Measurements from ENCODE around the gene HEY2.
"Not testable (repeated sequence)": the region's sequence is repeated elsewhere in the genome, so short reads cannot be mapped to it uniquely, and the experiment has no call there.

The HEY2 gene

DNA sequence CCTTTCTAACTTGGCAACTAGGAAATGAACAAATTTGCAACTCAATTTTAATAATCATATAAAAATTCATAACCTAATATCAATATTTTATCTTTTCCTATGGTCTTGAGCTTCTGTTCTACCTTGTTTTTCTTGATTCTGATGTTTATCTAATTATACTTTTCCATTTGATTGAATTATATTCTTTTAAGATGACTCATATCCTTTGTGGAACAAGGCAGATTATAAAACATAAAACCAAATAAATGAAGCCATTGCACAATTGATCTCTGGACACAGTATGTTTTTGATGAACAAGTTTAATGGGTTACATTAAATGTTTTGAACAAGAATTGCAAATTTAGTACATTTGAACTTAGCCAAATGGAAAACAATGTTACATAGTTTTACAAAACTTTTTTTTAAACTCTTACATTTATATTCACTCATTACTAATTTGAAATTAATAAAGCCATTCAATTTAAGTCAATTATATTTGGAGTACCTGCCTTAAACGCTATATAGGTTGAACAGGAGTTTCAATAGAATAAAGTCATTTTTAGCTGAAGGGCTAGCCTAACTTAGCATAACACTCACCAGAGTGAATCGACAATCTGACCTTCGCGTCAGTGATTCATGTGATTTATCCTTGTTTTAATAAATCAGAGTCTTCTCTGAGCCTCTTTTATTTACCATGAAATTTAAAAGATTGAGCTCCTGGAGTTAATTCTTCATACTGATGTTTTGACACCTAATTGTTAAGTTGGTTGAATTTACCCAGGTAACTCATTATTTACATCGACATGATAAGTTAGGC lies 45.1 kb downstream of the HEY2 start:
- DNase-seq = no peak

DNA sequence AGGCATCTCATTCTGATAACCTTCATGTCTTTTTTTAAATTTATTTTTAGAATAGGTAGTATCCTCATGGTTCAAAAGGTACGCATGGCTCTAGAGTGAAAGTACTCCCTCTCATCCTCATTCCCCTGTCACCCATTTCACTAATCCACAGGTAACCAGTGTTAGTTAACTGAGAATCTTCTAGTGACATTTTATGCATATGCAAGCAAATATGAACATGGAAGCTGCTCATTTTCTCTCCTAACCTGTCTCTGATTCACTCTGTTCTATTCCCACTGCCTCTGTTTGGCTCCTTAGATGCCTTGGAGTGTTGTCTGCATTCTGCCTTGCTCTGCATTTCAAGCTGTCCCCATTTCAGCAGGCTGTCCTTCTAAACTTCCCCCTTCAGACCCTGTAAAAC lies 45.9 kb downstream of the HEY2 start:
- no peak for DNase-seq

DNA sequence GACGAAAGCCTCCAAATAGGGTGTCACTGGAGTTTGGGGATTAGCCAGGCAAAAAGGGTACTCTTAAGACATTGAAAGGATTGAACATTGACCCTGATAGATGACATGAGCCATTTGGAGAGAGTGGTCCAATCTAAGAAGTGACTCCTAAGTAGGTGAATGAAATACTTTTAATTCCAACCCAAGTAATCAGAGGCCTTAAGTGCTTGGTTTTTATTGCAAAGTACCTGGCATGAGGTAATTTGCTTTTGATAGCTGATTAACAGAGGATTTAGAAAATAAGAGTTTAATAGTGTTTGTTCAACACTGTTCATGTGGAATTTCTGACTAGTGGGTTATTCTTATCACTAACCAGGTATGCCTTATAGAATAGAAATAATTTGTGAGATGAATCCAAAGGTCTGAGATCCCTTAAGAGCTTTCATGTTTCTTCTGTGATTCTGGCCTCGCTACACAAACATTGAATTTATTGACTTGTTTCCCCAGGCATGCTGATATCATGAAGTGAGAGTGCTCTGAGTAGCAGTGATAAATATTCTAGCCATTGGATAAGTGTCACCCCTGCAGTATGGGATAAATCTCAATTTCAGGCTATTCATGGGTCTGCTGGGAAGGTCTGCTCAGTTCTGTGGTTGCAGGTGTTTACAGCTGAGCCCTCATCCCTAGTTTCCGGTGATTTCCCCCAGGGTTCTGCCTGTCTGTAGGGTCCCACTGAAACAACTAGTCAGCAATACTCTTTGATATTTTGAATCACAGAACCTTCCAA lies 47.9 kb downstream of the HEY2 start:
- no peak for DNase-seq

DNA sequence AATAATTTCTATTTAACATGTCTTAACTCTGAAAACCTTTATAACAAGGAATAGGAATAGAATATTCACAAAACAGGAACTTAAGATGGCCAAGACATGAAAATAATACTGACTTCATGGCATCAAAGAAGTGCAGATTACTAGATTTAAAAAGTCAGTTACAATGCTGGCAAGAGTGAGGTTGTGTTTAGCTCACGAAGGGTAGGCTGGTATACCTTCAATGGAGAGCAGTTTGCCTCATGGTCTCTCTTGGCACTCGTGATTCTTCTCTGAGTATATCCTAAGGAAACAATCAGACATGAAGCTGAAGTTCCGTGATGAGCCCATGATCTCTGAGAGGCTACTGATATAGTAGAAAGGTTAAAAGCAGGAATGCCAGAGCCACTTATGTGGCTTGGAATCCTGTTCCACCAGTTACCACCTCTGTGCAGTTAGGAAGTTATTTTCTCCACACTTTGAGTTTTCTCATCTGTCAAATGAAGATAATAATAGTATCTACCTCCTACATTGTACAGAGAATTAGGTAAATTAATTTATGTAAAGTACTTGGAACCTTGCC lies 48.5 kb downstream of the HEY2 start:
- DNase-seq = no peak

DNA sequence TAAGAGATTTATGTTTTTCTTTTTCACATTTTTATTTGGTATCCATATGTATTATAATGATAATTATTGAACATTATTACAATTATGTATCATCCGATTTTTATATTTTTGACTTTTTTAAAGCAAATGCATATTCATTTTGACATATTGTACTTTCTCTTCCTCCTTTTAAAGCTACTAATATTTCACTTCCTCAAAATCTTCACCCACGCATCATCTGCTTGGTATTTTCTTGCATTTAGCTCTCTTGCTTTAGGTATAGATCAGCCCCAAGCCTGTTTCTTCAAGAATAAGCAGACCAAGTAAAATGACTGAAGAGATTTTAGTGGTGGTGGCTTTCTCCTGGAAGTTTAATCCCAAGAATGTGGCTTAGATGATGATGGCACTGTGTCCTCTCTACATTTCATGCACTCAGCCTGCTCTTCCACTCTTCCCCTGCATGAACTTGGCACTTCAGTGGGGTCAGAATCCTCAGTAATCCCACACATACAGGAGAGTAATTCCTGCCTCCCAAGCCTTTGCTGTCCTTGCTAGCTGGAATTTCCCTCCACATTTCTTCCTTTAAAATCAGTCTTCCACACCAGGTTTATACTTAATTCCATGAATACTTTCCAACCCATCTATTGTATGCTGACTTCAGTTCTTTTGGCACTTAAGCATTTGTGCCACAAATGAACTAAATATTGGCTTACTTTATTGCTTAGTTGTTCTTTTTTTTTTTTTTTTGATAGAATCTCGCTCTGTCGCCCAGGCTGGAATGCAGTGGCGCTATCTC lies 49.5 kb downstream of the HEY2 start:
- no peak for DNase-seq

DNA sequence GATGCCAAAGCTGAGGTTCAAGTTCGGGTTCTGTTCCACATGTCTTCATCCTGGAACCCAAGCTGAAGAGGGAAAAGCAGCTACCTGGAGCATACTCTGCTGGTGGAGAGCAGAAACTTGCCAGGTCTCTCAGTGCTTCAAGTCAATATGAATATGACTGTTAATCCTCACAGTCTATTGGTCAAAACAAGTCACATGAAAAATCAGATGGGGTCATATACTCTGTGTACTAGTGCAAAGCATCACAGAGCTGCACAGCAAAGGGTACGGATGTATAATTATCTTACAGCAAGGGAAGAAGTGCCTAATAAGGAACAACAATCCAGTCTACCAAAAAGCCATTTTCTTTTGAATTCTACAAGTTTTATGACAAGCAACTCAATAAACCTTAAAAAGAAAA lies 53.0 kb downstream of the HEY2 start:
- DNase-seq = no peak

DNA sequence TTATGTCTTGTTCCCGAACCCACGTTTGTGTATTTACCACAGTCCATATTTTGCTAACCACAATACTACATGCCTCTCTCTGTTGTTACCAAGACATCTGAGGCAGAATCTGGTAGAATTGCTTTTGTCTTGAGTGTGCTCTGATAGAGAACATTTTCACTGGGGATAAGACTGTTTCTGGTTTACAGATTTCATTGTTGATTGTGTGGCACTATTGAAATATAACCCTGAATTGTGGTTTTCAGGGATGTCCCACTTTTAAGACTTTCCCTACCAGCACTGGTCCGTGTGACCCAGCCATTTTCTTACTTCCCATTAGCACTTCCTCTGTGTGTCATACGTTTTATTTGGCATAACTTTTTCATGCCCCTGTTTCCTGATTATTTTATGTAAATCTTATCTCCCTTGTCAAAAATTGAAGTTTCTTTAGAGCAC lies 53.5 kb downstream of the HEY2 start:
- DNase-seq = no peak

DNA sequence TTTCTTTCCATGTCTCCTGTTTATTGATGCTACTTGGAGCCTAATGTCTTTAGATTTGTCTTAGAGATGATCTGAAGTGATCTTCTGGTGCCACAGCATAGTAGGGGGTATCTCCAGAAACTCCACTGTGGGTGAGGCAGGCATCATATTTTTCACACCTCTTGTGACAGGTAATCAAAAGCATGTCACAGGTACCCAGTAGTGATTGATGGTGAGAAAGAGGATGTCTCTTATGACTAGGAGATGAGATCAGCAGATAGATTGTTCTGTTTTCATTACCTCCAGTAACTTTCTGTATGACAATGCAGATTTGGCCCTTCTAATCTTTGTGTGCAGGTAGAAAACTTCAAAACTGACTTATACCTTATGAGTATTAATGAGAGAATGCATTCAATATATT lies 54.8 kb downstream of the HEY2 start:
- no peak for DNase-seq

DNA sequence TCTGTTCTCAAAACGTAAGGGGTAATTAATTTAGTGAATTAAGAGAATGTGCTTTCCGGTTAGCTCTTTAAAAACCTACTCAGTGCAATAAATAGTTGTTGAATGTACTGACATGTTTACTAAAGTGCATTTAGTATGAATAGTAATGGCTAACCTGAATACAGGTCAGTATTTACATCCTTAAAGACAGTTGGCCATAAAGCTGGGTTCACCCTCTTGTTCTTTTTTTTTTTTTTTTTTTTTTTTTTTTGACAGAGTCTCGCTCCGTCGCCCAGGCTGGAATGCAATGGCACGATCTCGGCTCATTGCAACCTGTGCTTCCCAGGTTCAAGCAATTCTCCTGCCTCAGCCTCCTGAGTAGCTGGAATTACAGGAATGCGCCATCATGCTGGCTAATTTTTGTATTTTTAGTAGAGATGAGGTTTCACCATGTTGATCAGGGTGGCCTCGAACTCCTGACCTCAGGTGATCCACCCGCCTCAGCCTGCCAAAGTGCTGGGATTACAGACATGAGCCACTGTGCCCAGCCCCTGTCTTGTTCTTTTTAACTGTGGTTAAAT lies 55.5 kb downstream of the HEY2 start:
- DNase-seq = not testable (repeated sequence)

DNA sequence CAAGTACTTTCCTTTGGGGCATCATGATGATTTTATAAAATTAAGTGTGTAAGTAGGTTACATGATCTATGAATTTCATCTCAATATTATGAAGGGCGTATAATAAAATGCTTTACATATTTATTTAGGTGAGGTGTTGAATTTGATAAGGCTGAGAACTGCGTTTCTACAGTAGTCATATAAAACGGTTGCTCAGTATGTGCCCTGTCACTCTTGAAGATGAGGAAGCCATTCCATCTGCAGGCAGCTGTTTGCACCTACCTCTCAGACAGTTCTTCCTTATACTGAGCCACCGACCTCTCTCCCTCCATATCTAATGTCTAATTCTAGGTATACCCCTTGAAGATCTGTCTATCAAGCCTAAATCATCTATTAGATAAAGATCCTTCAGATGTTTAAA lies 57.4 kb downstream of the HEY2 start:
- no peak for DNase-seq

DNA sequence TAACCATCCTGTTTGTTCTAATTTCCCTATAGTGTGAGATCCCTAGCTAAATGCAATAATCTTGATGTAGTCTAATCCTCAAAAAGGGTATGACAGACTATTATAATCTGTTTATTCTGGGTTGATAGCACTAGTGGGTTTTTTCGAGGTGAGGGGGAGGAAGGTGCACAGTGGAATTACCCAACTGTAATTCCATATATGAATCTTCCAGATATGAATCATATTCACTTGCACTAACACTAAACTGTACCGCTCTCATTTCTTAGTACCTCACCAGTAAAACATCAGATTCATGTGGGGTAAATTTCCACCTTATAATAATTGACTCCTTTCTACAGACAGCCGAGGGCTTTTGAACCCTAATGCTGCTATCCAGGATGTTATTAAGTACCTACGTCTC lies 57.9 kb downstream of the HEY2 start:
- no peak for DNase-seq

DNA sequence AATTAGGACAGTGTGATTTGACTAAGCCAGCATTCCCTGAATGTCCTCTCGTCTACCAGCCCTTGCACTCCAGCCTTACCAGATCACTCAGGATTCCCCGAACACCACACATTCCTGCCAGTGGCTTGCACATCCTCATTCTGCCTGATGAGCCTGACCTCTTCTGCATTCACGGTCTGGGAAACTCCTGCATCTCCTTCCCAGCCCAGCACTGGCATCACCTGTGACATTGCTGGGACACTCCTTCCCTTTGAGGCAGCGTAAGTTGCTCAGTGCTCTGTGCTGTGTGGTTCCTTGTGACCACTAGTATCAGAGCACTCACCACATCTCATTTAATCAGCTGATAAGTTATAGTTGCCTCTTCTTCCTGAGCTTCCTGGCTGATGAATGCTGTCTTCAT lies 58.6 kb downstream of the HEY2 start:
- no peak for DNase-seq

DNA sequence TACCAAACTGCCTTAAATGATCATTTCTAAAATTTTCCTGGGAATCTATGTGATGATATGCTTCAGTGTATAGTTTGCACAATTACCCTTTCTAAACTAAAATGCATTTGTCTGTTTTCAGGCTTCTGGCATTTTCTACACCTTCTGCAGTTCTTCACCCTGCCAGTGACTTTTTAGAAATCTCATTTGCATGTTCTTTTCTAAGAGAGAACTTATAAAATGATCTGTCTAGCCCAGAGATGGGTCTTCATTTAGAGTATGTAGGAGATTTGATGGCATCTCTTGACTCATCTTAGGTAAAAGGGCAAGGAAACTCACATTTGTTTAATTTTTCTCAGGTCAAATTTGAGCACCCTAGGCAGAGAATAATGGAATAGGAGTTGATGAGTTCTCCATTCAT lies 59.2 kb downstream of the HEY2 start:
- DNase-seq = no peak

DNA sequence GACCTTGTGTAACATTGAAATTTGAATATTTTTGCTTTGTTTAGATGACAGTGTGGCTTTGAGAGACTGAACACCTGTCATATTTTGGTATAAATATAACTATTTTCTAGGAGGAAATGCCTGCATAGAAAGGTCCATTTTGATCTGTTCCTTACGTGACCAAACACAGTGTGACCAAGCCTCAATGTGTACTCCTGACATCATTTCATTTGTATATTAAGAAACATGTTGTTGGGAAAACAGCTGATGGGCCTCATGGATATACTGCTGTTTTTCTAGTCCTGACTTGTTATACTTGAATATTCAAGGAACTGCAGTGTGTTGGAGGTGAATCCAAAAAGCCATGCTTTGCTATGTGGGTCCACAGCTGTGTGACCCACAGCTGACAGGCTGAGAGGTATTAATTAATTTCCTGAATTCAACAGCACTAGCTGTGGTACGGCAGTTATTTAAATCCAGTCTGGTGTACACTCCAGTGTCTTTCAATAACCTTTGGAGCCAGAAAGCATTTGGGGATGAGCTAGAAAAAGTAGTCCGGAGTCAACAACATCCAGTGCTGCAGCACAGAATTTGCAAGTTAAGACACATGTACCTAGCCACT lies 60.2 kb downstream of the HEY2 start:
- DNase-seq = no peak

DNA sequence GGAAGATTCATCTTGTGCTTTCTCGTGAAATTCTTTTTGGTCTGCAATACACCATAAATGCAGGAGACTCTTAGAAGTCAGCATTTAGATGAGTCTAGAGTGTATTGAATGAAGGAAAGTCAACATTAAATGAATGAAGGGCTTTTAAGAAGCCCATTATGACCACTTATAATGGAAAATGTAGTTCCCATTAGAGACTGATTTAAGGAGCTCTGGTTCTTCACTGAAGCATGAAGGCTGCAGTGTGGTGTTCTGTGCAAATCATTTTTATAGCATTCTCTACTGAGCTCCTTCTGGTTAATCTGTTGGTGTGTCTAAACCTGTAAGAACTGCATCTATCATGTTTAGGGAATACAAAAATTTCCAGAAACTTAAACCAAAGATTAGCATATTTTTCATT lies 61.0 kb downstream of the HEY2 start:
- no peak for DNase-seq

Data from hypothalamus (tissue), 51 donors.